Nephron (organoid): ENCODE data around the gene ARHGEF9.

Experiments used
- H3K27ac Mint-ChIP-seq, 3 experiments: 2 replicates each; pipeline ENCODE4 v1.8.0; 2020; ENCODE audit warnings: mixed read lengths in 3 of 3, mild to moderate bottlenecking in 2 of 3, moderate library complexity in 1 of 3
- H3K27me3 Mint-ChIP-seq: 2 replicates; pipeline ENCODE4 v1.8.0; 2021; ENCODE audit warnings: low read depth, mild to moderate bottlenecking, moderate library complexity, mixed read lengths
- H3K36me3 Mint-ChIP-seq: 2 replicates; pipeline ENCODE4 v1.8.0; 2020; ENCODE audit warnings: low read depth, mixed read lengths
- H3K4me1 Mint-ChIP-seq: 2 replicates; pipeline ENCODE4 v1.8.0; 2020; ENCODE audit warnings: mixed read lengths
- H3K4me3 Mint-ChIP-seq, 3 experiments: 2 replicates each; pipeline ENCODE4 v1.8.0; 2020; ENCODE audit warnings: mild to moderate bottlenecking in 3 of 3, mixed read lengths in 3 of 3, moderate library complexity in 2 of 3
- H3K9me3 Mint-ChIP-seq: 2 replicates; pipeline ENCODE4 v1.8.0; 2020; ENCODE audit warnings: mixed read lengths
- CTCF ChIP-seq, 3 experiments: fragments of 200-600 bp; sonication (generic); IDR thresholded peaks; one replicate each; pipeline ENCODE4 v1.5.0; 2021; ENCODE audit warnings: antibody characterized with exemption in 3 of 3; ENCODE audit not compliant: unreplicated experiment in 3 of 3

Gene ARHGEF9

GRCh38 chrX:63635750-63636149 lies 149.3 kb downstream of the ARHGEF9 start:
- Mint-ChIP-seq H3K4me3 (no peak overlapping the region), H3K27me3 (no peaks in the 10 kb centered on the region), H3K27ac (no peak overlapping the region), H3K4me1 (no peaks in the 10 kb centered on the region), H3K36me3 (peaks cover 77% of the 10 kb centered on the region), H3K9me3 (peaks cover 30% of the 10 kb centered on the region)
- no peak for TF ChIP-seq CTCF (IDR thresholded peaks at IDR 0.05; ENCODE audit: unreplicated experiment in 3 of 3)

GRCh38 chrX:63613531-63614028 lies 171.4 kb downstream of the ARHGEF9 start:
- Mint-ChIP-seq H3K4me3 (no peak overlapping the region), H3K27ac (no peak overlapping the region), H3K9me3 (peaks cover 39% of the 10 kb centered on the region), H3K27me3 (no peaks in the 10 kb centered on the region), H3K36me3 (no peaks in the 10 kb centered on the region), H3K4me1 (no peaks in the 10 kb centered on the region)
- no peak for TF ChIP-seq CTCF (IDR thresholded peaks at IDR 0.05; ENCODE audit: unreplicated experiment in 3 of 3)

- H3K27ac Mint-ChIP-seq: no peak overlapping the region
- H3K9me3 Mint-ChIP-seq: peaks cover 3% of the 10 kb centered on the region
- TF ChIP-seq CTCF (IDR thresholded peaks at IDR 0.05; ENCODE audit: unreplicated experiment in 3 of 3): no peak
- H3K4me1 Mint-ChIP-seq: no peaks in the 10 kb centered on the region
- H3K36me3 Mint-ChIP-seq: no peaks in the 10 kb centered on the region
- no peaks in the 10 kb centered on the region for H3K27me3 Mint-ChIP-seq
- no peak overlapping the region for H3K4me3 Mint-ChIP-seq
Observed at GRCh38 chrX:63585936-63586335, 199.1 kb downstream of the ARHGEF9 start.
